HG02943 (cell line): Measurements from ENCODE around the gene UFL1.

Experiments
- ATAC-seq: cut with Tn5 transposase; IDR thresholded peaks from one replicate; pipeline ENCODE4 v1.9.1; 2021; ENCODE audit warnings: mild to moderate bottlenecking, low read depth, moderate library complexity; ENCODE audit not compliant: unreplicated experiment

UFL1 gene

DNA sequence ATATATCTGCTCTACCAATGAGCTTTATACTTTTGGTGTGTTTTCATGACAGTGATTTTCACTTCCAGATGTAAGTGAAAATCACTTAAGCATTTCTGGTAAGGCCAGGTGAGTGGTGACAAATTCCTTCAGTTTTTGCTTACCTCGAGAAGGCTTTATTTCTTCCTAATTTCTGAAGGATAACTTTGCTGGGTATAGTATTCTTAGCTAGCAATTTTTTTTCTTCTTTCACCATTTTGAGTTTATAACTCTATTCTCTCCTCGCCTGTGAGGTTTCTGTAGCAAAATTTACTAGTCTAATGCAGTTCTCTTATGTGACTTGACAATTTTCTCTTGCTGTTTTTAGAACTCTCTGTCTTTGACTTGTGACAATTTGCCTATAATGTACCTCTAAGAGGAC, 48.4 kb downstream of the UFL1 start:
- ATAC-seq: no peak

DNA sequence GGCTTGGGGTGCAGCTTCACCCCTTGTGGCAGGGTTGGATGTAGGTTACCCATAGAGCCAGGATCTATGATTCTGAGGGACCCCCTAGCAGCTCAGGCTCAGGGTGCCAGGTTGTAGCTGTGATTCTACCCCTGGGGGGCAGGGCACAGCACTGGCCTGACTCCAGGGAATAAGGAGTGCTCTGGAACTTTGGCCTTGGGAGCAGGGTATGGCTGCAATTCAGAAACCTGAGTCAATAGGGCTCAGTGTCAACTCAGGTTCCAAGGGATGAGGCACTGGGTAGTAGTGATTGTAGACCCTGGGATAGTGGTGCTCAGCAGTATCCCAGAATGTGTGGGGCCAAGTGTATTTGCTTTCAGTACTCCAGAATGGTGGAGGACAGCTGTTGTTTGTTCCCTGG, 49.9 kb downstream of the UFL1 start:
- no peak for ATAC-seq

DNA sequence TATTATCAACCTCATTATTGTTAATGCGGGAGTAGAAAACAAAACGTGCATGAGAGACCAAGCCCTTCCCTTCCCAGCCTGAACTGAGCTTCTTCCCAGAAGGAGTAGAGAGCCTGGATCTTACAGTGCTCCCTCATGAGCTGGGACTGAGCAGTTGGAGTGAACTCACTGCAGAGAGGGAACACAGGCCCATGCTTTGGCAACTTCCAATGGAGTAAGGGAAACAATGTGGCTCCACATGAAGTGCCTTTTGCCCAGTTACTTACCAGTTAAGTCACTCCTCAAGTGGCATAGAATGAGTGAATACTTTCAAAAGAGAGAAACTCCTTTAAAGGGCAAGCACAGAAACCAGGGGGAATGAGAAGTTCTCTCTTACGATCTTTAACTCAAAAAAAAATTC, 53.8 kb downstream of the UFL1 start:
- ATAC-seq: no peak

DNA sequence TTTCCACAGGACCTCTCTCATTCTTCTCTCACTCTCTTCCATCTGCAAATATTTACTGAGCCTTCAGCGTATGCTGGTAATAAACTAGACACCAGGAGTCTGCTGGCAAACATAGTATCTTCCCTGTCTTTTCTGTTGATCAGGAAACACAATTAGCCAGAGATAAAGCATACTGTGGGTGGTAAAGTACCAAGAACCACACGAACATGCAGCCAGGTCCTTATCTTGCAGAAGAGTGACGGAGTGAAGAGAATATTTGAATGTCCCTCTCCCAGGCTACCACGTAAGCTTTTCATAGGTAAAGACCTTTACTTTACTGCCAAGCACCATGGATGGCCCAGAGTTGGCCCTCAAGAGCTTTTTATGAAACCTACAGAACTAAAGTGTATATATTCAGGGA, 54.6 kb downstream of the UFL1 start:
- no peak for ATAC-seq

DNA sequence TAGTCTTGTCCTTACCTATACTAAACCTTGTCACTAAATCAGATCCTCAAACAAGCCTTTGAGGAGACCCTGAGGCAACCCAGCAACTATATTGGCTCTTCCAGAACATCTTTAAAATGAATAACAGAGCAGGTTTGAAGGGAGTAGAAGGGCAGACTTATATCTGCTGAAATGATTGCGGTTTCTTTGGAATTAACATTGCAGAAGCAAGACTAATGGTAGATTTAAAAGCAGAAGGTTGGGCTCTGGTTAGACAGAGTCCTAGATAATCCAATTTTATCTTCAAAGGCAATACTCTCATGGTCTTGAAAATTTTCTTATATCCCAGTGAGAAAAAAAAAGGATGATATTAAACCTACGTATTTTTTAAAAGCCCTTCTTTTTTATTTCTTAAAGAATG, 60.4 kb downstream of the UFL1 start:
- no peak for ATAC-seq

DNA sequence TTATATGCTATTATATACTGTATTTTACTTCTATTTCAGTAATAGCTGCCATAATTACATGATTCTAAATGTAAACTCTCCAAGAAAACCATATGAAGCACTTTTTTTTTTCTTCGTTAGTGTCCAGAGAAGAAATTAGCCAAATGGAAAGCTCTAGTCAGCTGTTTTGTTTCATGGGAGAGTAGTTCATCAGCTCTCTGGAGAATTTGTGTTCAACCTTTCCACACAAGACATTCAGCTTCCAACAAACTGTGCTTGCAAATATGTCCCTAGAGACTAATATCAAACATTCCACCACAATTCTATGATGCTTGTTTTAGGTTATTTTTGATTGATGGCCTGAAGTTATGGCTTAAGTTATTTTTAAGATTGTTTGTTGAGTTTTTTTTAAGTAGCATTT, 60.8 kb downstream of the UFL1 start:
- ATAC-seq: no peak

DNA sequence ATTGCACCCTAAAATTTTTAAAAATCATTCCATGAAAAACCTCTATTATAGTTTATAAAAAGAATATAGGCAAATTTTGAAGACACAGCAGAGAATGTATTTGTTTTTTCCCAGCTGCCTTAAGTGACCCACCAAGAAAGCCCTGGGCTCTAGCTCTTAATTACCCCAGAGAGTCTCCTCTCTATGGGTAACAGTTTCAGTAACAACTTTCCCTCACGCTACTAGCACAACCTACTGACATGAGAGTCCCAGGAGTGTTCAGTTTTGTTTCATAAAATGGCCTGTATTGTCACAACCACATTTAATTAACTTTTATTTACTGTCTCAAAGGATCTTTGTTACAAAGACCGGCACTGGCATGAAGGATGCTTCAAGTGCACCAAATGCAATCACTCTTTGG, 82.8 kb downstream of the UFL1 start:
- no peak for ATAC-seq
